HG02642 (cell line): ENCODE data around the gene PICALM.
A peak's percentile ranks its signal among the peaks of the same experiment; 100 is the strongest.
"Not testable (repeated sequence)": the region's sequence is repeated elsewhere in the genome, so short reads cannot be mapped to it uniquely, and the experiment has no call there.

Source experiments
- ATAC-seq: cut with Tn5 transposase; IDR thresholded peaks from one replicate; pipeline ENCODE4 v1.9.1; 2021; ENCODE audit warnings: mild to moderate bottlenecking; ENCODE audit not compliant: unreplicated experiment, poor library complexity

The PICALM gene, protein sequence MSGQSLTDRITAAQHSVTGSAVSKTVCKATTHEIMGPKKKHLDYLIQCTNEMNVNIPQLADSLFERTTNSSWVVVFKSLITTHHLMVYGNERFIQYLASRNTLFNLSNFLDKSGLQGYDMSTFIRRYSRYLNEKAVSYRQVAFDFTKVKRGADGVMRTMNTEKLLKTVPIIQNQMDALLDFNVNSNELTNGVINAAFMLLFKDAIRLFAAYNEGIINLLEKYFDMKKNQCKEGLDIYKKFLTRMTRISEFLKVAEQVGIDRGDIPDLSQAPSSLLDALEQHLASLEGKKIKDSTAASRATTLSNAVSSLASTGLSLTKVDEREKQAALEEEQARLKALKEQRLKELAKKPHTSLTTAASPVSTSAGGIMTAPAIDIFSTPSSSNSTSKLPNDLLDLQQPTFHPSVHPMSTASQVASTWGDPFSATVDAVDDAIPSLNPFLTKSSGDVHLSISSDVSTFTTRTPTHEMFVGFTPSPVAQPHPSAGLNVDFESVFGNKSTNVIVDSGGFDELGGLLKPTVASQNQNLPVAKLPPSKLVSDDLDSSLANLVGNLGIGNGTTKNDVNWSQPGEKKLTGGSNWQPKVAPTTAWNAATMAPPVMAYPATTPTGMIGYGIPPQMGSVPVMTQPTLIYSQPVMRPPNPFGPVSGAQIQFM

GRCh38 chr11:86068951-86069407 is at the start of gene PICALM:
TSS of gene PICALM (minus strand) at chr11:86069084. CDS start at chr11:86068780, 304 bp downstream.
- ATAC-seq = peak; percentile 88

DNA sequence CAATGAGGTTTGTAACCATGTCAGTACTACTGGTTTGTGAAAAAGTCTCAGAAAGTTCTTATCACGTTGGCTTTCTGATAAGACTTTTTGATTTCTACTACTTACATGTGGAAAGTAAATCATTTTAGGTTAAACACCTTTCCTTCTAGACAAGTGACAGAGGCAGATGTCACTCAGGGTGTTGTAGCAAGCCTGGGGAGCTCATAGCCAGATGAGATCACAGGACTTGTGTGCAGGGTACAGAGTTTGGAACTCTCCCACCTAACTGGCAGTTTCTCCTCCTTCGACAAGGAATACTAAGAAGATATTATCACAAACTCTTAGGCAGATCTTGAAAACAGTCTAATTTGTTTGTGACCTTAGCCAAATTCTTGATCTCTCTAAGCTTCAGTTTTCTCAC is 49.4 kb upstream of the PICALM start:
- ATAC-seq = no peak

GRCh38 chr11:86117712-86118063 is 48.8 kb upstream of the PICALM start:
- no peak for ATAC-seq

- no peak for ATAC-seq
These were observed 48.3 kb upstream of the PICALM start for GRCh38 chr11:86117001-86117711.

DNA sequence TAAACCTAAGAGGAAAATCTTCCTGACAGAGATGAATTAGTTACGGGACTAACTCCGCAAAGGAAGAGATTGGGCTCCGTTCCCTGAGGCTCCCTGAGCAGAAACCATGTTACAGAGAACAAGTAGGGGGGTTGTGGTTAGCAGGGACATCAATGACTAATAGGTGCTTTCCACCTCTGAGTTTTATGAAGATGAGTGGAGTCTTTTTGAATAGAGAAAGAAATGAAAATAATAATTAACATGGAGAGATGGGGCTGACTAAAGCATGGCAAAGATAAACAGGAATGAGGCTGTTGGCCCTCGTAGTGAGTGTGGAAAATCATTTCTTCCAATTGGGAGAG is 47.5 kb upstream of the PICALM start:
- ATAC-seq = peak; percentile 87

DNA sequence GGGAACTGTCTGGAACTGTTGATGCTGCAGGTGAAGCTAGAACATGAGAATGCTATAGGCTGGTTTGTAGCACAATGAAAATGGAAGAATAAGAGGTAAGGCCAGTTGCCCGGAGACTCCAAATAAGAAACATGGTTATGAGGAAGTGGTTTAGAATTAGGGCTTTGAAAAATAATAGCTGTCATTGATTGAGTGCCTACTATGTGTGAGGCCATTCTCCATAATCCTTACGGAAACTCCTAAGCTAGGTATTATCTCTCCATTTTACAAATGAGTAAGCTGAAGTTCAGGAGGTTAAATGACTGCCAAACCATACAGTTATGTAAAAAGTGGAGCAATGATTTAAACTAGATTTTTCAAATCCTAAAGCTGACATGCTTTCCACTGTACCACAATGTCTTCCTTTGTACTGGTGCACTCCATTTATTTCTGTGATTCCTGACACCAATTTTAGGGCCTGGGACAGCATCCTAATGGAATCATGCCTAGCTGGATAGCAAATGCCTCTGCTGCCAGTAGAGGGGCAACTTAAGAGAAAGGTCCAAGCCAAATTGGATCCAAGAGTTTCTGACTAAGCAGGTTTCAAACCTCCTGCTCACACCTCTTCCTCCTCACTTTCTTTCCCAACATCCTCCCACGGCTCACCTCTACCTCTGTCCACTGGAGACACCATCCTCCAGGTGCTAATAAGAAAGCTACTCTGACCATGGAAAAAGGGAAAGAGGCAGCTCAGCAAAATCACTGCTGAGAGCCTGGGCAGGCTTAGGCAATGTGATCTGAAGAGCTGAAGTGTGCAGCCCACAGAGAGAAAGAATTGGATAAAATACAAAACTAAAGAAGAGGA is 46.9 kb upstream of the PICALM start:
- peak; percentile 42 for ATAC-seq

DNA sequence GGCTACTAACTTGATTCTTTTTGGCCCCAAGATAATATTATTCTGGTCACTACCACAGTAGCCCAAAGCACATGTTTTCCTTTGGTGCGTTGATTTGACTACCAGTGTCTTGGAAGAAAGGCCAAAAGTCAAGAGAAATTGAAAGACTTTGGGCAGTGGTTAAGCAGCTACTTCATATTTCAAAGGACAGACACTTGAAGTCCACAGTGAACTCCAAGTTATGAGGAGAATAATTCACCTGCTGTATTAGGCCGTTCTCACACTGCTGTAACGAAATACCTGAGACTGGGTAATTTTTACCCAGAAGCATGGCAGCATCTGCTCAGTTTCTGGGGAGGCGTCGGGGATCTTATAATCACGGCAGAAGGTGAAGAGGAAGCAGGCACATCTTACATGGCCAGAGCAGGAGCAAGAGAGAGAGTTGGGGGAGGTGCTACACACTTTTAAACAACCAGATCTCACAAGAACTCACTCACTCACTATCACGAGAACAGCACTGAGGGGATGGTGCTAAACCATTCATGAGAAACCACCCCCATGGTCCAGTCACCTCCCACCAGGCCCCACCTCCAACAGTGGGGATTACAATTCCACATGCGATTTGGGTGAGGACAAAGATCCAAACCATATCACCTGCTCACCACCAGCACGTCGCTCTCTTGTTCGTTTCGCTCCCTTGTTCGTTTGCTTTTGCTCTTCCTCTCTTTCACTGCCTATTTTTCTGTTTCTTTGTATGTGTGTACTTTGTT is 40.2 kb upstream of the PICALM start:
- no peak for ATAC-seq

- ATAC-seq = no peak
These were observed 39.3 kb upstream of the PICALM start for GRCh38 chr11:86108191-86108590.

- no peak for ATAC-seq
These were observed 38.0 kb upstream of the PICALM start for GRCh38 chr11:86106916-86107315.

- ATAC-seq = not testable (repeated sequence)
These were observed 37.1 kb upstream of the PICALM start for GRCh38 chr11:86106031-86106430.

- not testable (repeated sequence) for ATAC-seq
These were observed 36.7 kb upstream of the PICALM start for GRCh38 chr11:86105601-86106000.

- no peak for ATAC-seq
These were observed 34.9 kb upstream of the PICALM start for GRCh38 chr11:86103808-86104207.

- ATAC-seq = no peak
These were observed 33.1 kb upstream of the PICALM start for GRCh38 chr11:86101941-86102407.

DNA sequence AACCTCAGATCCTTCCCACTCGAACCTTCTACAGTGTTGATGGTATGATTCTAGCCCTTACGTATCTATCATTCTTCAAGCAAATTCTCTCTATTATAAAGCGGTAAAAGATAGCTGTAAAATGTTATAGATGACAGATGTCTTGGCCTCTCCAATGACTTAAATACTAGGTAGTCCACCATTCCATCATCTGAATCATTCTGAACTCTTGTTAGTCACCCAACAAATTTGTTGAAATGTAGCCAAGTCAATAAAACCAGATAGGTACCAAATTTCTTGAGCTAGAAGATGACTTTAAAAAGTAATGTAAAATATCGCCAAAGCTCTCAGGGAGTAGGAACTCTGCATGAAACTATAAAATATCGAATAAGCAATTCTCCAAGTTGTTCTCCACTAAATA is 32.6 kb upstream of the PICALM start:
- ATAC-seq = no peak

DNA sequence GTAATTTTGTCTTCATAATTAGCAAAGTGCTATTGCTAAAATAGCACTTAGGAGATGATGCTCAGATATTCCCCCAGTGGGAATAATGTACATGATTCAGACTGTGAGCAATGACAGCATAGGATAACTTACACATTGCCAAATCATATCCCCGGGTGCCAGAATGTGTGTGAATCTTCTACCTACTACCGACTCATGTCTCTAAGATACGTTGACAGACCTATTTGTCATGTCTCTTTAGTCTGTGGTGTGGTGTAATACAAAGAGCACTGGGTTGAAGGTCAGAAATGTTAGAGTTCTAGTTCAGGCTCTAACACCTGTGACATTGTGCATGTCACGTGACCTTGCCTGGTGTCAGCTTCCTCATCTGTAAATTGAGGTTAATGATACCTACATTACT is 31.0 kb upstream of the PICALM start:
- no peak for ATAC-seq

- ATAC-seq = no peak
These were observed 29.1 kb upstream of the PICALM start for GRCh38 chr11:86097980-86098379.

DNA sequence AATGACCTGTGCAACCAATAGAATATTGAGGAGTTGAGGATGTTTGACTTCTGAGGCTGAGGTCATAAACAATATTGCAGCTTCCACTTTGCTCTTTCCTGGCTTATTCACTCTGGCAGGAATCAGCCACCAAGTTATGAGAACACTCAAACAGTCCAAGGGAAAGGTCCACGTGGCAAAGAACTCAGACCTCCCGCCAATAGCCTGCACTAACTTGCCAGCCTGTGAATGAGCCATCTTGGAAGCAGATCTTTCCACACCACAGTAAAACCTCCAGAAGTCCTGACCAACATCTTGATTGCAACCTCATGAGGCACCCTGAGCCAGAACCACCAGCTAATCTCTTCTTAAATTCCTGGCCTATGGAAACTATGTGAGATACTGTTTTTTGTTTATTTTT is 22.7 kb upstream of the PICALM start:
- ATAC-seq = no peak

GRCh38 chr11:86091086-86091485 is 22.2 kb upstream of the PICALM start:
- no peak for ATAC-seq

- no peak for ATAC-seq
These were observed 20.8 kb upstream of the PICALM start for GRCh38 chr11:86089659-86090058.

DNA sequence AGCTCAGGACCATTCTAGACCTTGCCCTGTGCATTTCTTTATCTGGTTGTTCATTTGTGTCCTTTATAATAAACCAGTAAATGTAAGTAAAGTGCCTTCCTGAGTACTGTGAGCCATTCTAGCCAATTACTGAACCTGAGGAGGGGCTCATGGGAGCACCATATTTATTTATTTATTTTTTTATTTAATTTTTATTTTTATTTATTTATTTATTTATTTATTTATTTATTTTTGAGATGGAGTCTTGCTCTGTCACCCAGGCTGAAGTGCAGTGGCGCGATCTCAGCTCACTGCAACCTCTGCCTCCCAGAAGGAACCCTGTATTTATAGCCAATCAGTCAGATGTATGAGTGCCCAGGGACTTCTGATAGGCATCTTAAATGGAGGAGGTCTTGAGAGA is 18.8 kb upstream of the PICALM start:
- ATAC-seq = not testable (repeated sequence)
